Eye (tissue), 1 donor: ENCODE results near the gene KCNN1.

Source experiments
- DNase-seq: peaks from one replicate; pipeline ENCODE4 v3.0.0-alpha.2; 2015

The KCNN1 gene

DNA sequence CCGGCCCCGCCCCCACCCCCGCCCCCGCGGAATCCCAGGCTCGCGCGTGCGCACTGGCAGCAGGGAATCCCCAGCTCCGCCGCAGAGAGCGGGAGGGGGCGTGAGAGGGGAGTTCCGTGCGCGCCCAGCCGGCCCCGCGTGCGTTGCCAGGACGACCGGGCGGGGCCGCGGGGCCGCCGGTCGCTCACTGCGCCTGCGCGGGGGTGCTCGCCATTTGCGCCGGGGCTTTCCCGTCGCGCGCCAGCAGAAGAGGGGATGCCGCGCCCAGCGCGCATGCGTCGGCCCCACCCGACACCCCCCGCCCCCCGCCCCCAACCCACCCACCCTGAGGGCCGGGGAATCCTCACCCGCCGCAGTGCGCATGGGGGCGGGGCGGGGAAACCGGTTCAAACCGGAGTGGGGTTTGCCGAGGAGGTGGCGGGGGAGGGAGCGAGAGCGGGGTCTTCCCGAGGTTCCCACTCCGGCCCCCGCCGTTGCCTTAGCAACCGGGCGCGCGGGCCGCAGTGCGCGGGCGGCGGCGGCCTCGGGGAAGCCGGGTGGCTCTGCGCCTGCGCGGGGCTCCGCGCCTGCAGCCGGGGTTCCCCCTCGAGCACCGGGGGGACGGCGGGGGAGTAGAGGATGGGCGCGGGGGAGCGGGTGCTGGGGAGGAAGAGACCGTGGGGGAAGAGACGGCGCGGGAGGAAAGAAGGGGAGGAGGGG lies 18.9 kb upstream of the KCNN1 start:
- DNase-seq, result peak; percentile 98

DNA sequence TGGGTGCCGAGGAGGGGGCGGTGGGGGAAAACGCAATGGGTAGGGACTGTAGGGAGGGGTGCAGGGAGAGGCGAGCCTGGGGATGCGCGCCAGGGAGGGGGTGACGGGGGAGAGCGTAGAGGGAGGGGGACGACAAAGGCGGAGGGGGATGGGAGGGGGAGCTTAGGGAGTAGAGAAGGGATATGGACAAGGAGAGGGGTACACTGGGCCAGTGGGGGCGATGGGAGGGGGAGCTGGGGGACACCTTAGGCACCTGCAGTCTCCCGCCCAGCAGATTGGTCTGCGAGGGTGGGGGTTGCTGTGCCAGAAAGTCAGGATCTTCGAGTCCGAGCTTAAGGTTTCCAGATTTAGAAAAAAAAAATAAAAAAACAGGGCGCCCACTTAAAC lies 18.4 kb upstream of the KCNN1 start:
- DNase-seq, result no peak

DNA sequence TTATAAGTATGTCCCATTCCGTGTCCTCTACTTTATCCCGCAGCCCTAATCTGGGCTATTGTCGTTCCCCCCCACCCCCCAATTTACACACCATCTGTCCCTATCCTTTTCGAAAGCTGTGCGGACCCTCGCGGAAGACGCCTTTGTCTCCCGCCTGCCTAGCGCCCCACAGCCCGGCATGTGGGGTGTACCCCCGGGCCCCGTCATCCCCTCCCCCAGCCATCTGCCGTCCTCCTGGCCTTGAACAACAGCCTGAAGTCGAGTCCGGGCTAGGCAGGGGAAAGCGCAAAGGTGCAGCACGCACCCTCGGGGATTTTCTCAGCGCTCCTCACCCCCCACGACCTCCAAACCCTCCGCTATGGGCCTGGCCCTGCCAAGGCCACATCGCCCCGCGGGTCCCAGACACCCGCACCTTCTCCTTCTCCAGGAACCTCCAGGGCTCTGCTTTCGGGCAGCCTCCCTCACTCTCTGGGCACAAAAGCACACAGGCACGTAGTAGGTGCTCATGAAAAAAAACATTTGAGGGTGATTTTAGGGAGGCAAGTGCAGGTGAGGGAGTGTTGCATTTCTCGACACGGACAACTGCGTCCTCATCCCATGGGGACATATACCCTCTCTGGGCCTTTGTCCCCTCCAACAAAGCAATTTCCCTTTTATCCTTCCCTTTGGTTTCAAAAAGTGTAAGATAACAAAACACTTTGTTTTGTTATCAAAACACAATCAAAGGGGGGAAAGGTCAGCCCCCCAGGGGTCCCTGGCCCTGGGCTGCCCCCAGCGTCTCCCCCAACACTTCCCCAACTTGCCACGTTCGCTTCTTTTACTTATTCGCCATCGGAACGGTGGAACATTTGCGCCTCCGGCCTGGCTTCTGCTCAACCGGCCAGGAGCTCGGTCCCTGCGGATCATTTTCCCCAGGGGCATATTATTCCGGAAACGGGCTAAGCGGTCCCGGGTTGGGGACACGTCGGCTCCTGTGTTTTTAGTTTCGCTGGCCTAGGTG lies 17.7 kb upstream of the KCNN1 start:
- peak; percentile 73 for DNase-seq

DNA sequence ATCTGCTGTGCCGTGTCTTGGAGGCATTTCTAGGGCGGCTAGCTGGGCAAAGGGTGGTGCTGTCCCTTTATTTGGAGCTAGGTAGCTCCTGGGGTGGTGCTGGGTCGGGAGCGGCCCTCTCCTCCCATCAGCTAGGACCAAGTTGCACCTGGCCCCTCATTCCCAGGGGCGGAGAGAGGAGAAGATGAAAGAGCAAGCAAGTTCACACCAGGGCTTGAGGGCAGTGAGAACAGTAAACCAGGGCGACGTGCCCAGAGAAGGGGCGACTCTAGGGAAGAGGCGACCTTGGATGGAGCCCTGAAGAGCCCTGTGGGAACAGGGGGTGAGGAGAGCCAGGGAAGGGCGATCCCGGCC lies 17.0 kb upstream of the KCNN1 start:
- DNase-seq, result no peak

DNA sequence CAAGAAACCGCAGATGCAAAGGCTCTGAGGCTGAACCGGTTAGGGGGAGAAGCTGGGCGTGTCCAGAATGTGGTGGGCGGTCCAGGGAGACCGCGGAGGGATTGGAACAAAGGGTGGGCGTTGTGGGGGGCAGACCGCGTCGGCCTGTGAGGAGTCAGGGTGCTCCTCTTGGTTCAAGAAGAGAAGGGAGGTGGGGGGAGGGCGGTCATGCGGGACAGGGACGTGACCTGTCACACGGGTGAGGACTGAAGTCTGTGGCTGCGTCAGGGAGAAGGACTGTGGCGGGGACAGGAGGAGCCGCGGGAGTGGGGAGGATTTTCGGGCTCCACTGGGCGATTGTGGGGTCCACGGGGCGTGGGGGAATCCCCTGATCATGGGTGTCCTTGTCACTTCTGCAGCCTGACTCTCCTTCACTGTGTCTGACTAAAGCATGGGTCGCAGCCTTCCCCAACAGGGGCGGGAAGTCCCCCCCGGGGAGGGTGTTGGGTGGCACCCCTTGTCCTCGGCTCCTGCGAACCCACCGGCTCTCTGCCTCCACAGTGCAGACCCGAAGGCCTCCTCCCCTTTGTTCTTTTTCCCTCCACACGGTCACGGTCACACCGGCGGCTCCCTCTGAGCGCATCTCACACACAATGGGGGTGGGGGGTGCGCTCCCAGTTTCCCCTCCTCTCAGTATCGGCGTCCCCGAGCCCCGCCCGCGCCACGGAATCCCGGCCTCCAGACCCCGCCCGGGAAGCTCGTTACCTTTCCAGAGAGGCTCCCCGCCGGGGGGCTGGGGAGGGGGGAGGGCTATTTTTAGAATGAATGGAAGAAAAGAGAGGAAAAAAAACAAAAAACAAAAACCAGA lies 16.4 kb upstream of the KCNN1 start:
- peak; percentile 90 for DNase-seq

GRCh38 chr19:17951157-17951989 lies 15.5 kb upstream of the KCNN1 start:
- DNase-seq, result peak; percentile 63

- peak; percentile 78 for DNase-seq
These were observed 14.6 kb upstream of the KCNN1 start for GRCh38 chr19:17951990-17952976.

- no peak for DNase-seq
These were observed 13.5 kb upstream of the KCNN1 start for GRCh38 chr19:17953316-17953801.

DNA sequence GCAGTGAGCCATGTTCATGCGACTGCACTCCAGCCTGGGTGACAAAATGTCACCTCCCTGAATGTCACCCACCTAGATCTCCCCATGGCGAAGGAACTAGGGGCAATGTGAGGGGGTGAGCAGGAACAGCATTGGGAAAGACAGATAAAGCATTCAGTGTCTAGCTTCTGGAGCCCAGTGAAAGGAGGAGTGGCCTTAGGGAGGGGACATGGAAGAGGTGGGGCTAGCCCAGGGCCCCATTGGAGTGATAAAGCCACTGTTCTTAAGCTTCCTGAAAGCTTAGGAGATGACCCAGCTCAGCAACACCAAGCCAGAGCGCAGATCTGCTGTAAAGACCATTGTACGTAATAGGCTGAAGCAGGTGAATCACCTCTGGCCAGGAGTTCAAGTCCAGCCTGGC lies 13.0 kb upstream of the KCNN1 start:
- no peak for DNase-seq

DNA sequence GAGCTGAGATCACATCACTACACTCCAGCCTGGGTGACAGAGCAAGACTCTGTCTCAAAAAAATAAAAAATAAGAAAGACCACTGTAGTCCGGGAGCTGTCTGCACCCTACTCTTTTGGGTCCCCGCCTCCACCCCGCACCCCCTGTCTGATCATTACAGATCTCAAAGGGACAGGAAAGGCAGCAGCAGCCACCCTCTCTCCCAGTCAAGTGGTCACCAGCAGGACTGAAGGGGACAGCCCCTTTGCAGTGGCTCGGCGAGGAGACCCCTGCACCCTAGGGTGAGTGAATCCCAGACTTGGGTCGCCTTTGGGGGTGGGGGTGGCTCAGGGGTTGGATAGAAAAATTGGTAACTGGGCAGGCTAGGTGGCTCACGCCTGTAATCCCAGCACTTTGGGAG lies 12.5 kb upstream of the KCNN1 start:
- DNase-seq, result no peak

DNA sequence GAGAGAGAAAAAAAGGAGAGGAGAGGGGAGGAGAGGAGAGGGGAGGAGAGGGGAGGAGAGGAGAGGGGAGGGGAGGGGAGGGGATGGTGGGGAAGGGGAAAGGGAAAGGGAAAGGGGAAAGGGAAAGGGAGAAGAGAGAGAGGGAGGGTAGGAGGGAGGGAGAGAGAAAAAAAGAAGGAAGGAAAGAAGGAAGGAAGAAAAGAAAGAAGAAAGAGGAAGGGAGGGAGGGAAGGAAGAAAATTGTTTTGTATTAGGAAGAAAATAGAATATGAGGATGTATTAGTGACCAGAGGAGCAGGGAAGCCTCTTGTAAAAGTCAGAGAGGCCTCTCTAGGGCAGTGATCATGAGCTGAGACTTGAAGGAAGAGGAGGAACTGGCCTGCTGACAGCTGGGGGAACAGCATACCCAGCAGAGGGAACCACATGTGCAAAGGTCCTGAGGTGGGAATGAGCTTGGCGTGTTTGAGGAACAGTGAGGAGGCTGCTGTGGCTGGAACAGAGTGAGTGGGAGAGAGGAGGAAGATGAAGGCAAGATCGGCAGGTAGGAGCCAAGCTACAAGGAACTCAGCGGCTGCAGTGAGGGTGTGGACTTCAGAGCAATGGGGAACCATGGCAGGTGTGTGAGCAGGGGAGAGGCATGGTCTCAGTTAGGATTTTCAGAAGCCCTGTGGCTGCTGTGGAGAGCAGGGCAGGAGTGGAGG lies 9.6 kb upstream of the KCNN1 start:
- DNase-seq, result no peak

GRCh38 chr19:17957885-17958284 lies 9.0 kb upstream of the KCNN1 start:
- DNase-seq, result no peak

- DNase-seq, result no peak
These were observed 2.8 kb upstream of the KCNN1 start for GRCh38 chr19:17963936-17964691.

DNA sequence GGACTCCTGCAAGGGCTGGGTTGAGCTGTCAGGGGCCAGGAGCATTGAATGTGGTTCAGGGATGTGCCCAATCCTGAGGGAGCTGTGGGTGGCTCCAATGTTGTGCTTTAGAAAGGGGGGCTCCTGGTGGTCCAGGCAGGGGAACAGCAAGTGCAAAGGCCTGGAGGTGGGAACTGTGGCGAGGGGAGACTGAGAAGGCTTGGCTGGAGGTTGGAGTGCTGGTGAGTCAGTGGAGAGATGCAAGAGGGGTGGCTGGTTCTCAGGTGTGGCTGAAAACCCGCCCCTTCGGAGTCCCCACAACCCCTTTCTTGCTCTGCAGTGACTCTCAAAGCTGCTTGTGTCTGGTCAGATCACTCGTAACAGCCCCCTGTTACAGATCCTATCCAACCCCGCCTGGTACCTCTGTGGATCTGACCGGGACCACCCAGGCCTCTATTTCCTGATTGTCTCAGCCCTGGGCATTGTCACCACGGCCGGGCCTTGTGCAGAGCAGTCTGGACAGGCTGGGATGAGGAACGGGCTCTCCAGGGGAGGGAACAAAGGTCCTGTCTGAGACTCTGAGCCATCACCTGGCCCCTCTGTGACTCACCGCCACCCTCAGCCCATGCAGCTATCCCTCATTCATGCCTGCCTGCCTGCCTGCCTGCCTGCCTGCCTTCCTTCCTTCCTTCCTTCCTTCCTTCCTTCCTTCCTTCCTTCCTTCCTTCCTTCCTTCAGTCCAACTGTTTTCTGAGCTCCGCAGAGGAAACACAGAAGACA lies 1.4 kb upstream of the KCNN1 start:
- no peak for DNase-seq

DNA sequence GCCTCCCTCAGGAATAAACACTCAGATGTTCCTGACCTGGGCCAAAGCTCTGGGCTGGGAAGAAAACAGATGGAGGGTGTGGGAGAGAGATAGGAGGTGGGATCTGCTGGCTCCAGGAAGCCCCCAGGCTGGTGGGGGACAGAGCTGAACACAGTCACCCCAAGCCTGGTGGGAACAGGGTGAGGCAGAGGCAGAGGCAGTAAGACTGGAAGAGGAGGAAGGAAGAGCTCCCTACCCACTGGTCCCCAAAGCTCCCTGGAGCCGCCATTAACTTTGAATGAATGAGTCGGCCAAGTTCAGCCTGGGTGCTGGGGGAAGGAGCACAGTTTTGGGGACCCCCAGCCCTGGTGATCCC lies 801 bp upstream of the KCNN1 start:
- DNase-seq, result no peak

GRCh38 chr19:17967257-17968051 lies 547 bp downstream of the KCNN1 start:
- peak; percentile 43 for DNase-seq

DNA sequence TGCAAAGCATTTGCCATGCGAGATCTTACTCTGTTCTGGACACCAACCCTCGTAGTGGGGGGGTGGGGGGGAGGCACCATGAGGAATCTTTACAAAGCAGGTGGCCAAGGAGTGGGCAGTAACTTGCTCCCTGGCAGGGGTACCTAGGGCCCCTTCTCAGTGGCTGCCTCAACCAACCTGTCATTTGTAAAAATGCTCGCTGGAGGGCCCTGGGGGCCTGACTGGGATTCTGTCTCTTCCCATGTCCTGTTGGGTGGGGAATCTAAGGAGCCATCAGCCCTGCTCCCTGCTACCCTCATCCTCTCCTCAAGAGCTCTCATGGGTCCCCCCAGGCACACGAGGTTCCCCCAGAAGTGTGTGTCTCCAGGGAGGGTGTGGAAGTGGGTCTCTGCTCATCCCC lies 1.5 kb downstream of the KCNN1 start:
- DNase-seq, result no peak
